Body of pancreas (tissue), 4 donors: ENCODE results near the gene TOX2.

Source experiments
- POLR2A ChIP-seq, 3 donors: fragments of 450-650 bp; IDR thresholded peaks; one replicate each; pipeline ENCODE4 v1.6.1; 2016; ENCODE audit warnings: antibody characterized with exemption in 3 of 3, mild to moderate bottlenecking in 2 of 3
- TF ChIP-seq, protein P1 (sequence below), 7 experiments: fragments of 450-650 bp in 4 of 7; fragments of 200-600 bp in 3 of 7; sonication (generic) in 3 of 7; IDR thresholded peaks; one replicate each; pipeline ENCODE4 v1.5.1; 2016 to 2019; ENCODE audit warnings: antibody characterized with exemption in 7 of 7

DNA sequence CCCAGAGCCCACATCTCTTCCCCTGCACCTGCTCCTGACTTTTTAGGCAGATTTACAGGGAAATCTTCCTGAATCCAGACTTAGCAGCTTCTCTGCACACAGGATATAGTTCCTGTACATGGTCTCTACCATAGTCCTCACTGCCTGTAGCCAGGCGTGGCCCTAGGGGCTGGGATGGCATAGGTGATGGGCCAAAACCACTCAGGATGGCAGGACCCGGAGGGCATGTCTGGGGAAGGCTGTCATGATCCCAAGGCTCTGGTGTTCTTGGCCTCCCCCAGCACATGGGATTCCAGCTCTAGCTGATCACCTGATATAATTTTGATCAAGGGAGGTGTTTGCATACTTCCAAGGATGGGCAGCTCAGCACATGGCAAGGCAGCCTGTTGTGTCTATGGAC, 58.0 kb downstream of the TOX2 start:
- TF ChIP-seq, protein P1, sequence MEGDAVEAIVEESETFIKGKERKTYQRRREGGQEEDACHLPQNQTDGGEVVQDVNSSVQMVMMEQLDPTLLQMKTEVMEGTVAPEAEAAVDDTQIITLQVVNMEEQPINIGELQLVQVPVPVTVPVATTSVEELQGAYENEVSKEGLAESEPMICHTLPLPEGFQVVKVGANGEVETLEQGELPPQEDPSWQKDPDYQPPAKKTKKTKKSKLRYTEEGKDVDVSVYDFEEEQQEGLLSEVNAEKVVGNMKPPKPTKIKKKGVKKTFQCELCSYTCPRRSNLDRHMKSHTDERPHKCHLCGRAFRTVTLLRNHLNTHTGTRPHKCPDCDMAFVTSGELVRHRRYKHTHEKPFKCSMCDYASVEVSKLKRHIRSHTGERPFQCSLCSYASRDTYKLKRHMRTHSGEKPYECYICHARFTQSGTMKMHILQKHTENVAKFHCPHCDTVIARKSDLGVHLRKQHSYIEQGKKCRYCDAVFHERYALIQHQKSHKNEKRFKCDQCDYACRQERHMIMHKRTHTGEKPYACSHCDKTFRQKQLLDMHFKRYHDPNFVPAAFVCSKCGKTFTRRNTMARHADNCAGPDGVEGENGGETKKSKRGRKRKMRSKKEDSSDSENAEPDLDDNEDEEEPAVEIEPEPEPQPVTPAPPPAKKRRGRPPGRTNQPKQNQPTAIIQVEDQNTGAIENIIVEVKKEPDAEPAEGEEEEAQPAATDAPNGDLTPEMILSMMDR (IDR thresholded peaks at IDR 0.05) = no peak
- no peak for TF ChIP-seq POLR2A (IDR thresholded peaks at IDR 0.05)
